AG04450 (cell line): ENCODE data around the gene CLTB. TPM values are rescaled to one million over a fixed set of nuclear protein-coding genes. Genes with fewer than 3 reads are reported as not detected.

Experiments
- CTCF ChIA-PET: fragments of 300-600, 350-600 bp; formaldehyde crosslinking; extraction: SDS; loops from one replicate; lab custom pipeline; 2022; ENCODE audit warnings: antibody characterized with exemption, inconsistent platforms; lab: Charles Lee
- POLR2A ChIA-PET: fragments of 350-600 bp; formaldehyde crosslinking; extraction: SDS; loops from one replicate; lab custom pipeline; 2021; ENCODE audit warnings: antibody characterized with exemption, inconsistent platforms; lab: Yijun Ruan, JAX
- DNase-seq: peaks from one replicate; pipeline ENCODE4 v3.0.0-alpha.2; 2011; ENCODE audit warnings: low read depth, low spot score
- H3K27ac ChIP-seq: one replicate; pipeline ENCODE4 v1.5.1; 2012; ENCODE audit warnings: low read depth, low read length, control low read depth
- H3K27me3 ChIP-seq: one replicate; pipeline ENCODE4 v1.6.0; 2012; ENCODE audit warnings: low read length; ENCODE audit not compliant: control insufficient read depth, insufficient read depth
- H3K4me3 ChIP-seq: 2 replicates; pipeline ENCODE4 v1.5.1; 2011; ENCODE audit warnings: mild to moderate bottlenecking, low read depth, low read length, control low read depth
- H3K9me3 ChIP-seq: 2 replicates; pipeline ENCODE4 v1.5.1; 2012; ENCODE audit warnings: low read length; ENCODE audit not compliant: control insufficient read depth, insufficient read depth
- polyA plus RNA-seq: library from polyadenylated mRNA; depleted of rRNA; stranded (reverse); fragments of >200 nt; gene quantifications from 2 replicates; pipeline ENCODE4 v1.2.3, GENCODE V29; 2011
- TF ChIP-seq, protein P1 (sequence below): IDR thresholded peaks from 2 replicates; pipeline ENCODE4 v1.5.1; 2011; ENCODE audit warnings: low read depth, low read length, control low read depth, inconsistent platforms

The CLTB gene
- polyA plus RNA-seq, 1 experiment: 66.2 TPM

DNA sequence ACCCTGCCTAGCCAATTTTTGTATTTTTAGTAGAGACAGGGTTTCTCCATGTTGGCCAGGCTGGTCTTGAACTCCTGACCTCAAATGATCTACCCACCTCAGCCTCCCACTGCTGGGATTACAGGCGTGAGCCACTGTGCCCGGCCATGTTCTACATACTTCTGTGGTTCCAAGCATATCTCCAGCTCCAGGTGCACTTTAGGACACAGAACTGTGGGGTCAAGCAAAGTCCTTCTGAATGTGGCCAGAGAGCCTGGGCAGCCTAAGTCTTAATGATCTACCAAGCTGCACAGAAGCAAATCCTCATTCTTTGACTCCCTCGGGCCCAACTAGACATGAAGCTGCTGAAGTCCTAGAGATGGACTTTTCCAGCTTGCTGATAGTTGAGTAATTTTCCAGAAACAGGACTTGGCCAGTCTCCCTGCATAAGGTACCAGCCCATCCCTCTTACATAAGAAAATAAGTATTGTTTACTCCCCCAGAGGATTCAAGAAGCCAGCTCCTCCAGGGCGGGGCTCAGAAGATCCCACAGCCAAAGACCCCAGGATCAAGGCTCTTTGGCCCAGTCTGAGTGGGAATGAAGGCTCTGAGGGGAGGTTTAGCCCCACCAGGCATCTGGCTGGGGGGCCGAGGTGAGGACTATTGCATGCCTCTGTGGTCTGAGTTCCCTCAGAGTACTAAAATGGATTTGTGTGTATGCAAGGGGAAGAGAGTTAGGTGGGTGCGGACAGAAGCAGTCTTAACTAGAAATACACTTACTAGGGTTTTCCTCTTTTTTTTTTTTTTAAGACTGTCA, 8.7 kb downstream of the CLTB start:
- ChIA-PET POLR2A (interaction anchor here (0.9 kb wide), 1 partner anchor 130 kb away, joined by 3 read pairs; the partner anchor contains the start of gene RNF44), CTCF (interaction anchor here (0.5 to 3.4 kb wide), 3 partner anchors 9 to 136 kb away, joined by 3 to 22 read pairs (median 3); partner anchors contain the start of gene FAF2)
- no peak overlapping the region for H3K4me3 ChIP-seq
- TF ChIP-seq, protein P1, sequence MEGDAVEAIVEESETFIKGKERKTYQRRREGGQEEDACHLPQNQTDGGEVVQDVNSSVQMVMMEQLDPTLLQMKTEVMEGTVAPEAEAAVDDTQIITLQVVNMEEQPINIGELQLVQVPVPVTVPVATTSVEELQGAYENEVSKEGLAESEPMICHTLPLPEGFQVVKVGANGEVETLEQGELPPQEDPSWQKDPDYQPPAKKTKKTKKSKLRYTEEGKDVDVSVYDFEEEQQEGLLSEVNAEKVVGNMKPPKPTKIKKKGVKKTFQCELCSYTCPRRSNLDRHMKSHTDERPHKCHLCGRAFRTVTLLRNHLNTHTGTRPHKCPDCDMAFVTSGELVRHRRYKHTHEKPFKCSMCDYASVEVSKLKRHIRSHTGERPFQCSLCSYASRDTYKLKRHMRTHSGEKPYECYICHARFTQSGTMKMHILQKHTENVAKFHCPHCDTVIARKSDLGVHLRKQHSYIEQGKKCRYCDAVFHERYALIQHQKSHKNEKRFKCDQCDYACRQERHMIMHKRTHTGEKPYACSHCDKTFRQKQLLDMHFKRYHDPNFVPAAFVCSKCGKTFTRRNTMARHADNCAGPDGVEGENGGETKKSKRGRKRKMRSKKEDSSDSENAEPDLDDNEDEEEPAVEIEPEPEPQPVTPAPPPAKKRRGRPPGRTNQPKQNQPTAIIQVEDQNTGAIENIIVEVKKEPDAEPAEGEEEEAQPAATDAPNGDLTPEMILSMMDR: no peak
- H3K9me3 ChIP-seq: no peaks in the 10 kb centered on the region; the same call in 1 of the 2 replicates
- no peak overlapping the region for H3K27ac ChIP-seq
- H3K27me3 ChIP-seq: no peaks in the 10 kb centered on the region
- DNase-seq: no peak

- Histone ChIP-seq H3K4me3 (no peak overlapping the region), H3K9me3 (no peaks in the 10 kb centered on the region; the same call in 1 of the 2 replicates), H3K27ac (no peak overlapping the region), H3K27me3 (no peaks in the 10 kb centered on the region)
- TF ChIP-seq, protein P1: no peak
- no peak for DNase-seq
- CTCF ChIA-PET: interaction anchor here (2.0 kb wide), 1 partner anchor 41 kb away, joined by 10 read pairs; no protein-coding TSS in a partner anchor
- POLR2A ChIA-PET: interaction anchor here (0.9 to 1.1 kb wide), 2 partner anchors 41 to 131 kb away, joined by 3 read pairs; partner anchors contain the start of gene RNF44
Measured at GRCh38 chr5:176406436-176407052, 9.8 kb downstream of the CLTB start.

DNA sequence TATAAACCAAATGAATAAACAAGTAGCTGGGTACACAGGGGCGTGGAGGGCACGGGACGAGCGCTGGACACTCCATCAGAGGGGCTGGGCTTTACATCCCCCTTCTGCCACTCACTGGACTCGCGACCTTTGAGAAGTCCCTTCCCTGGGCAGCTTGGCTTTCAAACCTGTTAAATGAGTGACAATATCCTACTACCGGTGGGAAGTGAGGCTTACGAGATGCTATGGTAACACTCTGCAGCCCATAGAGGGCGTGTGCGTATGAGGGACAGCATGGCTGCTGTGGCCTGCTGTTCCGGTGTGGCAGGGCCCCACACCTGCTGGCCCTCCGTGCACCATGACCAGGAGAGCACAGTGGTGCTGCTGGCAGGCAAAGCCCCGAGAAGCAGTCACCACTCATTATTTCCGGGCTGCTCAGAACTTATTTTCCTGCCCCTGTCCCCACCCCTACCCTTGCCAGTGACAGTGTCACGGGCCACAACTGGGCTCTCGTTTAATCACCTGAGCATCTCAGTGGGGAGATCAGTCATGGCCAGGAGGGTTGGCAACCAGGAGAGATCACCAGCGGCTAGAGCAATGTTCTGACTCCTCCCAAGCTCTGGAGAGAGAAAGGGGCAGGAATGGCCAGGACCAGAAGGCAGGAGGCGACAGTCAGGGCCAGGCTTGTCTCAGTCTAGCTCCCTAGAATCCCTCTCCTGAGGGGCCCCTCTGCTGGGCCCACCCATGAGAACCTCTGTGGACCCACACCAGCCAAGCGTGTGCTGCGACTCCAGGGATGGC, 10.5 kb downstream of the CLTB start:
- ChIA-PET POLR2A (interaction anchor here (1.1 kb wide), 1 partner anchor 42 kb away, joined by 3 read pairs; no protein-coding TSS in a partner anchor), CTCF (interaction anchor here (0.6 to 2.0 kb wide), 2 partner anchors 26 to 42 kb away, joined by 5 to 10 read pairs; no protein-coding TSS in a partner anchor)
- TF ChIP-seq, protein P1: no peak
- H3K9me3 ChIP-seq: no peaks in the 10 kb centered on the region; the same call in 1 of the 2 replicates
- no peak overlapping the region for H3K4me3 ChIP-seq
- no peak overlapping the region for H3K27ac ChIP-seq
- DNase-seq: no peak
- H3K27me3 ChIP-seq: no peaks in the 10 kb centered on the region

- no peak overlapping the region for H3K4me3 ChIP-seq
- DNase-seq: no peak
- H3K9me3 ChIP-seq: no peaks in the 10 kb centered on the region; the same call in 1 of the 2 replicates
- POLR2A ChIA-PET: no interaction called here
- H3K27ac ChIP-seq: no peak overlapping the region
- no peaks in the 10 kb centered on the region for H3K27me3 ChIP-seq
- CTCF ChIA-PET: no interaction called here
- TF ChIP-seq, protein P1: no peak
Measured at GRCh38 chr5:176401281-176402205, 14.8 kb downstream of the CLTB start.
